HEK293 (cell line): Measurements from ENCODE around the gene CSK.
A peak's percentile ranks its signal among the peaks of the same experiment; 100 is the strongest.

Source experiments
- CTCF ChIA-PET: fragments of 350-600 bp; formaldehyde crosslinking; extraction: SDS; loops from one replicate; lab custom pipeline; 2021; ENCODE audit warnings: antibody characterized with exemption; lab: Yijun Ruan, JAX
- POLR2A ChIA-PET: fragments of 300-600 bp; formaldehyde crosslinking; extraction: SDS; loops from one replicate; lab custom pipeline; 2020; ENCODE audit warnings: antibody characterized with exemption, inconsistent platforms; lab: Yijun Ruan, JAX
- H3K27ac ChIP-seq: fragments of 200-500 bp; sonication (Bioruptor generic); 2 replicates; pipeline ENCODE4 v1.5.1; 2014; ENCODE audit warnings: low read depth, low read length, control low read depth, inconsistent platforms; ENCODE audit errors: extremely low read depth
- H3K36me3 ChIP-seq, 2 experiments: fragments of 200-500 bp in 1 of 2; sonication (Bioruptor generic) in 1 of 2; 1 replicate in 1 of 2; 2 replicates in 1 of 2; pipeline ENCODE4 v1.5.1; 2014 to 2017; ENCODE audit warnings: inconsistent platforms in 2 of 2, low read length in 2 of 2; ENCODE audit not compliant: control insufficient read depth in 2 of 2, insufficient read depth in 1 of 2
- H3K4me1 ChIP-seq: fragments of 200-500 bp; sonication (Bioruptor generic); 2 replicates; pipeline ENCODE4 v1.5.1; 2014; ENCODE audit warnings: mild to moderate bottlenecking, low read length, inconsistent platforms; ENCODE audit not compliant: control insufficient read depth, insufficient read depth
- H3K4me3 ChIP-seq: 2 replicates; pipeline ENCODE4 v1.5.1; 2011; ENCODE audit warnings: low read depth, mild to moderate bottlenecking, control low read depth, low read length, moderate library complexity
- H3K9me3 ChIP-seq: fragments of 200-500 bp; sonication (Bioruptor generic); 2 replicates; pipeline ENCODE4 v1.5.1; 2014; ENCODE audit warnings: low read depth, low read length, inconsistent platforms; ENCODE audit not compliant: control insufficient read depth, insufficient read depth
- BCL11B ChIP-seq: fragments of 450-650 bp; formaldehyde crosslinking; IDR thresholded peaks from 2 replicates; pipeline ENCODE4 v1.5.1; 2016; ENCODE audit warnings: low read depth, missing biosample characterization, missing genetic modification characterization
- CTCF ChIP-seq: fragments of 450-650 bp; formaldehyde crosslinking; IDR thresholded peaks from 2 replicates; pipeline ENCODE4 v1.5.1; 2016; ENCODE audit warnings: missing biosample characterization, missing genetic modification characterization
- GLIS1 ChIP-seq: fragments of 450-650 bp; formaldehyde crosslinking; IDR thresholded peaks from 2 replicates; pipeline ENCODE4 v1.5.1; 2016; ENCODE audit warnings: missing biosample characterization, missing genetic modification characterization
- HOXA7 ChIP-seq: sonication (generic); formaldehyde crosslinking; IDR thresholded peaks from 2 replicates; pipeline ENCODE4 v1.8.1; 2022; ENCODE audit warnings: missing genetic modification reagents, borderline replicate concordance
- OSR2 ChIP-seq: fragments of 450-650 bp; formaldehyde crosslinking; IDR thresholded peaks from 2 replicates; pipeline ENCODE4 v1.5.1; 2016; ENCODE audit warnings: missing biosample characterization, missing genetic modification characterization
- SALL2 ChIP-seq: fragments of 450-650 bp; formaldehyde crosslinking; IDR thresholded peaks from 2 replicates; pipeline ENCODE4 v1.5.0; 2017; ENCODE audit warnings: missing biosample characterization, mild to moderate bottlenecking, missing genetic modification characterization, borderline replicate concordance
- ZBTB6 ChIP-seq: fragments of 450-650 bp; formaldehyde crosslinking; IDR thresholded peaks from 2 replicates; pipeline ENCODE4 v1.5.1; 2017; ENCODE audit warnings: missing biosample characterization, missing genetic modification characterization
- ZIC2 ChIP-seq: fragments of 450-650 bp; formaldehyde crosslinking; IDR thresholded peaks from 2 replicates; pipeline ENCODE4 v1.5.1; 2016; ENCODE audit warnings: missing biosample characterization, missing genetic modification characterization
- ZNF175 ChIP-seq: fragments of 450-650 bp; formaldehyde crosslinking; IDR thresholded peaks from 2 replicates; pipeline ENCODE4 v1.5.1; 2016; ENCODE audit warnings: missing biosample characterization, missing genetic modification characterization
- ZNF202 ChIP-seq: fragments of 450-650 bp; formaldehyde crosslinking; IDR thresholded peaks from 2 replicates; pipeline ENCODE4 v1.5.1; 2016; ENCODE audit warnings: missing biosample characterization, missing genetic modification characterization, borderline replicate concordance
- ZNF335 ChIP-seq: fragments of 450-650 bp; formaldehyde crosslinking; conservative IDR thresholded peaks from 2 replicates; pipeline ENCODE4 v1.5.1; 2016; ENCODE audit warnings: missing biosample characterization, missing genetic modification characterization
- ZNF600 ChIP-seq: fragments of 450-650 bp; formaldehyde crosslinking; IDR thresholded peaks from 2 replicates; pipeline ENCODE4 v1.5.1; 2016; ENCODE audit warnings: missing biosample characterization, missing genetic modification characterization
- ZNF664 ChIP-seq: fragments of 450-650 bp; formaldehyde crosslinking; IDR thresholded peaks from 2 replicates; pipeline ENCODE4 v1.5.1; 2016; ENCODE audit warnings: missing biosample characterization, missing genetic modification characterization
- ZNF692 ChIP-seq: fragments of 450-650 bp; formaldehyde crosslinking; IDR thresholded peaks from 2 replicates; pipeline ENCODE4 v1.5.1; 2016; ENCODE audit warnings: missing biosample characterization, missing genetic modification characterization
- ZNF704 ChIP-seq: fragments of 450-650 bp; formaldehyde crosslinking; IDR thresholded peaks from 2 replicates; pipeline ENCODE4 v1.5.1; 2016; ENCODE audit warnings: missing biosample characterization, missing genetic modification characterization
- ZNF785 ChIP-seq: fragments of 450-650 bp; formaldehyde crosslinking; IDR thresholded peaks from 2 replicates; pipeline ENCODE4 v1.5.1; 2016; ENCODE audit warnings: missing biosample characterization, missing genetic modification characterization

CSK gene

GRCh38 chr15:74827614-74828013, 45.7 kb downstream of the CSK start:
- Histone ChIP-seq H3K36me3 (no peaks in the 10 kb centered on the region), H3K9me3 (no peaks in the 10 kb centered on the region), H3K4me3 (no peak overlapping the region), H3K4me1 (0 out of 2 replicates have a peak, but pooled peaks cover 2% of the 10 kb centered on the region), H3K27ac (no peak overlapping the region)
- ChIA-PET POLR2A (interaction anchor here (0.6 kb wide), 1 partner anchor 15 kb away, joined by 7 read pairs; no protein-coding TSS in a partner anchor), CTCF (interaction anchor here (0.6 to 8.3 kb wide), 10 partner anchors 8 to 604 kb away, joined by 3 to 63 read pairs (median 4); partner anchors contain the start of gene ULK3)
- TF ChIP-seq ZNF202, result no peak
- TF ChIP-seq OSR2 (tag by site-specific recombination), result no peak
- TF ChIP-seq CTCF (tag by site-specific recombination), result 0 out of 2 replicates have a peak, but pooled peaks have one; percentile 33

GRCh38 chr15:74828835-74829234, 47.0 kb downstream of the CSK start:
- H3K4me3 ChIP-seq, result no peak overlapping the region
- TF ChIP-seq HOXA7 (CRISPR knock-in tag), result no peak
- peak; percentile 89 for TF ChIP-seq ZNF600
- no peak for TF ChIP-seq ZNF692 (tag by site-specific recombination)
- TF ChIP-seq GLIS1, result peak; percentile 91
- TF ChIP-seq ZNF175 (tag by site-specific recombination), result no peak
- TF ChIP-seq ZNF335 (tag by site-specific recombination), result no peak
- 0 out of 2 replicates have a peak, but pooled peaks cover 2% of the 10 kb centered on the region for H3K4me1 ChIP-seq
- no peaks in the 10 kb centered on the region for H3K9me3 ChIP-seq
- POLR2A ChIA-PET, result no interaction called here
- CTCF ChIA-PET, result interaction anchor here (0.6 to 8.3 kb wide), 6 partner anchors 10 to 196 kb away, joined by 3 to 63 read pairs (median 3); no protein-coding TSS in a partner anchor
- H3K27ac ChIP-seq, result no peak overlapping the region
- H3K36me3 ChIP-seq, result no peaks in the 10 kb centered on the region

GRCh38 chr15:74829486-74829885, 47.6 kb downstream of the CSK start:
- Histone ChIP-seq H3K36me3 (no peaks in the 10 kb centered on the region), H3K4me3 (no peak overlapping the region), H3K4me1 (0 out of 2 replicates have a peak, but pooled peaks cover 2% of the 10 kb centered on the region), H3K27ac (no peak overlapping the region), H3K9me3 (no peaks in the 10 kb centered on the region)
- ChIA-PET POLR2A (no interaction called here), CTCF (interaction anchor here (0.7 to 8.3 kb wide), 4 partner anchors 18 to 197 kb away, joined by 3 to 63 read pairs (median 4); no protein-coding TSS in a partner anchor)
- TF ChIP-seq ZNF664 (peak; percentile 77), ZNF785 (tag by site-specific recombination) (no peak), ZNF704 (no peak), BCL11B (no peak)

- POLR2A ChIA-PET, result no interaction called here
- no peaks in the 10 kb centered on the region for H3K9me3 ChIP-seq
- TF ChIP-seq ZBTB6 (tag by site-specific recombination) (0 out of 2 replicates have a peak, but pooled peaks have one; percentile 24), ZIC2 (tag by site-specific recombination) (0 out of 2 replicates have a peak, but pooled peaks have one; percentile 27), SALL2 (tag by site-specific recombination) (no peak)
- H3K27ac ChIP-seq, result no peak overlapping the region
- no peaks in the 10 kb centered on the region for H3K36me3 ChIP-seq
- no peak overlapping the region for H3K4me3 ChIP-seq
- H3K4me1 ChIP-seq, result 0 out of 2 replicates have a peak, but pooled peaks cover 2% of the 10 kb centered on the region
- CTCF ChIA-PET, result interaction anchor here (1.3 to 8.3 kb wide), 3 partner anchors 30 to 60 kb away, joined by 5 to 63 read pairs (median 6); no protein-coding TSS in a partner anchor
Observed at GRCh38 chr15:74829991-74830390, 48.1 kb downstream of the CSK start.
